Dedifferentiated amniotic fluid mesenchymal stem cell (primary cell): ENCODE measurements around the gene ZNF597.
A peak's percentile ranks its signal among the peaks of the same experiment; 100 is the strongest.
"Not testable (repeated sequence)": the region's sequence is repeated elsewhere in the genome, so short reads cannot be mapped to it uniquely, and the experiment has no call there.

Source experiments
- DNase-seq: peaks from one replicate; pipeline ENCODE4 v3.0.0-alpha.2; 2016; ENCODE audit errors: extremely low spot score

The ZNF597 gene

GRCh38 chr16:3475604-3476375, 32.5 kb upstream of the ZNF597 start:
- DNase-seq = no peak

DNA sequence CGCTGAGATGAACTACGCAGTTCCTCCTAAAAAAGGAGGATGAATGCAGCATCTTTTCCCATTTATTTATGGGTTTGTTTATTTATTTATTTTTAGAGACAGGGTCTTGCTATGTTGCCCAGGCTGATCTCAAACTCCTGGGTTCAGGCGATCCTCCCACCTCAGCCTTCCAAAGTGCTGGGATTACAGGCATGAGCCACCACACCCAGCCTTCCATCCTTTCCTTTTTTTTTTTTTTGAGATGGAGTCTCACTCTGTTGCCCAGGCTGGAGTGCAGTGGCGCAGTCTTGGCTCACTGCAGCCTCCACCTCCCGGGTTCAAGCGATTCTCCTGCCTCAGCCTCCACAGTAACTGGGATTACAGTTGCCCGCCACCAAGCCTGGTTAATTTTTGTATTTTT, 31.6 kb upstream of the ZNF597 start:
- not testable (repeated sequence) for DNase-seq

- DNase-seq = no peak
Measured at GRCh38 chr16:3474136-3474779, 31.0 kb upstream of the ZNF597 start.

- not testable (repeated sequence) for DNase-seq
Measured at GRCh38 chr16:3473596-3473943, 30.3 kb upstream of the ZNF597 start.

DNA sequence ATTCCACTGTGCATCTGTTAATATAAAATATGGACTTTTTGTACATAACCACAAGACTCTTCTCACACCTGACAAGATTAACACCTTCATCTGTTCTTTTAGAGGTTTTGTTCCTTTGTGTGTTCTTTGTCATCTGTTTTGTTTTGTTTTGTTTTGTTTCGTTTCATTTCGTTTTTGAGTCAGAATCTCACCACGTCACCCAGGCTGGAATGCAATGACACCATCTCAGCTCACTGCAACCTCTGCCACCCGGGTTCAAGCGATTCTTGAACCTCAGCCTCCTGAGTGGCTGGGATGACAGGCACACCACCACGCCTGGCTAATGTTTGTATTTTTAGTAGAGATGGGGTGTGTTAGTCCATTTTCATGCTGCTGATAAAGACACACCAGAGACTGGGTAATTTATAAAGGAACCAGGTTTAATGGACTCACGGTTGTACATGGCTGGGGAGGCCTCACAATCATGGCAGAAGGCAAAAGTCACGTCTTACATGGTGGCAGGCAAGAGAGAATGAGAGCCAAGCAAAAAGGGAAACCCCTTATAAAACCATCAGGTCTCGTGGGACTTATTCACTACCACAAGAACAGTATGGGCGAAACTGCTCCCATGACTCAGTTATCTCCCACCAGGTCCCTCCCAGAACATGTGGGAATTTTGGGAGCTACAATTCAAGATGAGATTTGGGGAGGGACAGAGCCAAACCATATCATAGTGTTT, 29.7 kb upstream of the ZNF597 start:
- no peak for DNase-seq

DNA sequence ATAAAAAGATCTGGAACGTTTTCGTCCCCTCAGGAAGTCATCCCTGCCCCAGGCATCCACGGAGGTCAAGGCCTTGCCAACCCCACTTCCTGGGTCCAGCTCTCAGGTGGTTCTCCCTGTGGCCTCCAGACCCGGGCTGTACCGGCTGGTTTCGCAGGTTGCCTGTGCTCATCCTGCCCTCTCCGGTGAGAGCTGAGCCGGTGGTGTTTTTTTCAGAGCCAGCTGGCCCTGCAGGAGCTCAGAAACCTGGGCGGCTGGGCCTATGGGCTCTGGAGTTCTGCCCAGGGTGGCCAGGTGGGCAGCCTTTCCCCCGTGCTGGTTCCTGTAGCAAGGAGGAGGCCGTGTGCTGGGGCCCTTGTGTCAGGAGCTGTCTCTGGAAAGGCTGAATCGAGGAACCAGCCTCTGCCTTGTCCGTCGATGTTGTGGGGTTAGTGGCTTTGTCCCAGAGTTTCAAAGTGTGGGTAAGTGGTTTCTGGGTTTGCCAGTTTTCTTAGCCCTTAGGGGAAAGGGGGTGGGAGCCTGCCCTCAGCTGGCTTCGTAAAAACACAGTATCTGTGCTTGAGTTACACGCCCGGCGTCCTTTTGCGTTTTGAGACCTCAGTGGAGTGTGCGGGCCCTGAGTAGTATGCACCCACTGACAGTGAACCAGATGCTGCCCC, 28.3 kb upstream of the ZNF597 start:
- DNase-seq = no peak

GRCh38 chr16:3470723-3471122, 27.4 kb upstream of the ZNF597 start:
- DNase-seq = no peak

DNA sequence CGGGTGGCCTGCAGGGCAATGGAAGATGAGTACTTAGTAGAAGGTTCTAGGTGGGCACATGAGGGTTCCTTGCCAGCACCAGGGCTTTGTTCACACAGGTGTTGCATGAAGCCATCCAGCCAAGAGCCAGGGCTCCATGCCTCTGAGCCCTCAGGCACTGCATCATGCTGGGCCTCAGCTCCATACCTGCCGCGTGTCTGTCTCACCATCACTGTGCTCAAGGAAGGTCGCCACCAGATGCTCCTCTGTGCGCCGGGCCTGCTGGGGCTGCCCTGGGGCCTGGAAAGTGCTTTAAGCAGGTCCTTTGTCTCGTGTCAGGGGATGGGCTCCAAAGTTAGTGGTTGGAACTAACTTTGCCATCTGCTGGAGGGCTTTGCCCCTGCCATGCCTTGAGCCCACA, 26.4 kb upstream of the ZNF597 start:
- DNase-seq = no peak

DNA sequence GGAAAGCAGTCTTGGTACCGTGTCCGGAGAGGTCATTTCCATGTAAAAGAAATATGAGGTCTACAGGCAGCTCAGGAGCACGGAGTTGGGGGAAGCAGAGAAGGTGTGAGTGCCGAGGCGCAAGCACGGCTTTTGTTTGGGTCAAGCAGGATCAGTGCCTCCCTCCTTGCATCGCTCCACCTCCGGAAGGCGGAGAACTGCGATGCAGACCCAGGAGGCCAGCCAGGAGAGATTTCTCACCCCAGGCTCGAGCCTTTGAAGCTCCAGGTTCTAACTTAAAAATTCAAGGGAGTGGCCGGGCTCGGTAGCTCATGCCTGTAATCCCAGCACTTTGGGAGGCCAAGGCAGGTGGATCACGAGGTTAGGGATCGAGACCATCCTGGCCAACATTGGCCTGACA, 25.2 kb upstream of the ZNF597 start:
- no peak for DNase-seq

- no peak for DNase-seq
Measured at GRCh38 chr16:3467921-3468320, 24.6 kb upstream of the ZNF597 start.

- DNase-seq = no peak
Measured at GRCh38 chr16:3467182-3467581, 23.9 kb upstream of the ZNF597 start.

- DNase-seq = no peak
Measured at GRCh38 chr16:3465911-3466584, 22.7 kb upstream of the ZNF597 start.

DNA sequence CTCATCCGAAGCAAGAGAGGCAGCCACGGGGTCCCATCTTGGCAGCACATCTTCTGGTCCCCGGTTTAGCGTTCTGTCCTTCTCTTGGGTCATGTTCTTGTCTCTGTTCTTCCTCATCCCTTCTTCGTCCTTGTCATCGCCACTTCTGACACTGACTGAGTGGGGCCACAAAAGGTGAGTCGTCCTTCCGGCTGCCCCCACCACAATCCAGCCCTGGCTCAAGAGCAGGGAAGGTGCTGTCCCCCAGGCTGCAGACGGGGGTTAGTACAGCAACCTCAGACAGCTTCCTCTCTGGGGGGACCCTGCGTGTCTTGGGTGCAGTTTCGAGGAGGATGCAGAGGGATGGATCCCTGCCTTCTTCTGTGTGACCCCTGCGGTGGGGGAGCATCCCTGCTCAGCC, 22.0 kb upstream of the ZNF597 start:
- no peak for DNase-seq

GRCh38 chr16:3461151-3461550, 17.8 kb upstream of the ZNF597 start:
- no peak for DNase-seq

DNA sequence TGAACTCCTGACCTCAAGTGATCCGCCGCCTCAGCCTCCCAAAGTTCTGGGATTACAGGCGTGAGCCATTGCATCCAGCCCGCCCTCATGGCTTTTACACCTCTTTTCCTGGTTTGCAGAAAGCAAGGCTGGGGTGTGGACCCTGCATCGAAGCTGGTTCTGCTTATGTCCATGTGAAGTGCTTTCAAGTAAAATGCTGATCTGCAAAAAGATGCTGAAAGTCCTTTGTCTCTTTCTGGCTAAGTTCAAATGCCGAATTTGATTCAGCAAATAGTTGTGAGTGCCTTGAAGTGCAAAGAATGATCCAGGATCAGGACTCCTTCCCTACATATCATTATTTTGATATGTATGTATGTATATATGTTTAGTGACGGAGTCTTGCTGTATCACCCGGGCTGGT, 17.3 kb upstream of the ZNF597 start:
- DNase-seq = no peak

- DNase-seq = no peak
Measured at GRCh38 chr16:3460121-3460520, 16.8 kb upstream of the ZNF597 start.

- DNase-seq = no peak
Measured at GRCh38 chr16:3459401-3460090, 16.2 kb upstream of the ZNF597 start.

- DNase-seq = no peak
Measured at GRCh38 chr16:3458852-3459361, 15.6 kb upstream of the ZNF597 start.

GRCh38 chr16:3458278-3458851, 15.1 kb upstream of the ZNF597 start:
- peak; percentile 22 for DNase-seq

GRCh38 chr16:3457434-3458252, 14.3 kb upstream of the ZNF597 start:
- DNase-seq = peak; percentile 78
